Activated CD8-positive, alpha-beta memory T cell treated with anti-CD3 and anti-CD28 coated beads for 48 hours (primary cell): ENCODE data around the gene S1PR5.
A peak's percentile ranks its signal among the peaks of the same experiment; 100 is the strongest.

Source experiments
- DNase-seq, 3 experiments: peaks; one replicate each; pipeline ENCODE4 v3.0.0-alpha.2; 2020; ENCODE audit warnings: low read depth in 2 of 3, low spot score in 2 of 3

The S1PR5 gene

GRCh38 chr19:10516671-10517286 lies 468 bp downstream of the S1PR5 start:
- DNase-seq: no peak

- DNase-seq: no peak
Observed at GRCh38 chr19:10516064-10516385, 1.2 kb downstream of the S1PR5 start.

- no peak for DNase-seq
Observed at GRCh38 chr19:10514211-10515145, 2.8 kb downstream of the S1PR5 start.

GRCh38 chr19:10513223-10513622 lies 4.0 kb downstream of the S1PR5 start:
- no peak for DNase-seq

GRCh38 chr19:10510301-10510802 lies 6.9 kb downstream of the S1PR5 start:
- peak in 2 of 3 experiments; percentile 40 to 51 for DNase-seq

- DNase-seq: no peak
Observed at GRCh38 chr19:10508707-10509106, 8.5 kb downstream of the S1PR5 start.

GRCh38 chr19:10508036-10508435 lies 9.2 kb downstream of the S1PR5 start:
- DNase-seq: no peak

GRCh38 chr19:10505583-10506229 lies 11.5 kb downstream of the S1PR5 start:
- DNase-seq: peak; percentile 56 to 88 (median 81)

- DNase-seq: no peak
Observed at GRCh38 chr19:10503002-10503789, 14.1 kb downstream of the S1PR5 start, which contains the start of gene KEAP1. Gene KEAP1 (minus strand): TSS chr19:10503356. CDS start chr19:10500033, 3,323 bp downstream.

- peak; percentile 80 to 88 (median 85) for DNase-seq
Observed at GRCh38 chr19:10502524-10503001, 14.7 kb downstream of the S1PR5 start.

GRCh38 chr19:10501971-10502523 lies 15.2 kb downstream of the S1PR5 start:
- DNase-seq: peak in 2 of 3 experiments; percentile 23 to 27

- DNase-seq: no peak
Observed at GRCh38 chr19:10500247-10500592, 17.0 kb downstream of the S1PR5 start.

- no peak for DNase-seq
Observed at GRCh38 chr19:10499550-10500246, 17.5 kb downstream of the S1PR5 start.

GRCh38 chr19:10497371-10497770 lies 19.9 kb downstream of the S1PR5 start:
- no peak for DNase-seq

GRCh38 chr19:10491472-10492047 lies 25.7 kb downstream of the S1PR5 start:
- no peak for DNase-seq

GRCh38 chr19:10486551-10486950 lies 30.7 kb downstream of the S1PR5 start:
- no peak for DNase-seq

GRCh38 chr19:10478903-10479384 lies 38.3 kb downstream of the S1PR5 start:
- peak; percentile 64 to 77 (median 76) for DNase-seq

- DNase-seq: no peak
Observed at GRCh38 chr19:10478476-10478875, 38.8 kb downstream of the S1PR5 start.

GRCh38 chr19:10474962-10475451 lies 42.2 kb downstream of the S1PR5 start:
- DNase-seq: no peak
